Upper lobe of left lung (tissue), 4 donors: ENCODE measurements around the gene IMMP2L.

ENCODE experiments used
- POLR2AphosphoS5 ChIP-seq, 2 donors: sonication (generic); formaldehyde crosslinking; IDR thresholded peaks; one replicate each; pipeline ENCODE4 v1.5.1; 2017; ENCODE audit warnings: antibody characterized with exemption in 2 of 2
- TF ChIP-seq, protein P1 (sequence below), 6 experiments: fragments of 450-650 bp in 4 of 6; fragments of 200-600 bp in 2 of 6; sonication (generic) in 2 of 6; IDR thresholded peaks; one replicate each; pipeline ENCODE4 v1.5.1; 2016 to 2019; ENCODE audit warnings: antibody characterized with exemption in 6 of 6

DNA sequence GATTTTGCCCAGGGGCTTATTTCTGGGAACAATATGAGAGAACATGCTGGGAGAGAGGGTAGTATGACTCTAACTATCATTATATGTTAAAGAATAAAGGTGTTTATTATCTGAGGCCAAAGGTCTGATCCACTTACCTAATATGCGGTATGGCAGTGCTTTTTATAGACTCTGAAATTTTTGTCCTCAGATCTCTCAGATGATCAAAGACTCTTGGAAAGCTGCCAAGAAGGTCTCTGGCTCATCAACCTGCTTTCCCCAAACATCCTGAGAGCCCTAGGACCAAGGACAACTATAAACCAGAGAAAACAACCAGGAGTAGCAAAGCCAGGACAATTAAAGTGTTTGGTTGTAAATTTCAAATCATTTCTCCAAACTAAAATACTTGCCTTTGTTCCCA is 727.1 kb downstream of the IMMP2L start:
- TF ChIP-seq, protein P1, sequence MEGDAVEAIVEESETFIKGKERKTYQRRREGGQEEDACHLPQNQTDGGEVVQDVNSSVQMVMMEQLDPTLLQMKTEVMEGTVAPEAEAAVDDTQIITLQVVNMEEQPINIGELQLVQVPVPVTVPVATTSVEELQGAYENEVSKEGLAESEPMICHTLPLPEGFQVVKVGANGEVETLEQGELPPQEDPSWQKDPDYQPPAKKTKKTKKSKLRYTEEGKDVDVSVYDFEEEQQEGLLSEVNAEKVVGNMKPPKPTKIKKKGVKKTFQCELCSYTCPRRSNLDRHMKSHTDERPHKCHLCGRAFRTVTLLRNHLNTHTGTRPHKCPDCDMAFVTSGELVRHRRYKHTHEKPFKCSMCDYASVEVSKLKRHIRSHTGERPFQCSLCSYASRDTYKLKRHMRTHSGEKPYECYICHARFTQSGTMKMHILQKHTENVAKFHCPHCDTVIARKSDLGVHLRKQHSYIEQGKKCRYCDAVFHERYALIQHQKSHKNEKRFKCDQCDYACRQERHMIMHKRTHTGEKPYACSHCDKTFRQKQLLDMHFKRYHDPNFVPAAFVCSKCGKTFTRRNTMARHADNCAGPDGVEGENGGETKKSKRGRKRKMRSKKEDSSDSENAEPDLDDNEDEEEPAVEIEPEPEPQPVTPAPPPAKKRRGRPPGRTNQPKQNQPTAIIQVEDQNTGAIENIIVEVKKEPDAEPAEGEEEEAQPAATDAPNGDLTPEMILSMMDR (IDR thresholded peaks at IDR 0.05) = no peak
- no peak for TF ChIP-seq POLR2AphosphoS5 (IDR thresholded peaks at IDR 0.05)
